ENCODE data around the gene DROSHA. TPM values are rescaled to one million over a fixed set of nuclear protein-coding genes. Genes with fewer than 3 reads are reported as not detected.

Gene DROSHA
- total and polyA plus RNA-seq, 2 of the 8 experiments (the other 6 are each of a cell fraction or from before 2014, with no cell fraction given): 65.9 to 122 TPM

- WGBS, 2 experiments (ENCODE audit: extremely low coverage in 1 of 2, insufficient coverage in 1 of 2, insufficient read length in 1 of 2, insufficient replicate concordance in 2 of 2, low coverage in 1 of 2, low lambda C conversion rate in 2 of 2, missing lambda C conversion rate in 1 of 2): 90% methylated on average over 4 of the region's 4 CpGs; no CpG with 5 or more reads in 1 of the 2 experiments
- no peak overlapping the region for H4K91ac ChIP-seq (replicated peaks; ENCODE audit: insufficient read length, low read length)
- H3K4ac ChIP-seq (replicated peaks; ENCODE audit: insufficient read length, low read depth, low read length): no peak overlapping the region
- no peaks in the 10 kb centered on the region for H3K4me1 ChIP-seq (replicated peaks in 1 of 4; ENCODE audit: control insufficient read depth in 3 of 4, insufficient read depth in 4 of 4, low read length in 3 of 4)
- DNase-seq (ENCODE audit: low read depth in 1 of 2, low spot score in 2 of 2): no peak
- no peak overlapping the region for H2BK12ac ChIP-seq (ENCODE audit: low read depth, low read length)
- no peak overlapping the region for H3K56ac ChIP-seq (replicated peaks; ENCODE audit: insufficient read length, low read depth, low read length)
- H4K8ac ChIP-seq (ENCODE audit: extremely low read depth, insufficient read depth, low read length): no peak overlapping the region
- H2BK5ac ChIP-seq (ENCODE audit: low read depth, low read length): no peak overlapping the region
- CTCF ChIA-PET (ENCODE audit: partially characterized antibody): no interaction called here
- H3K9me3 ChIP-seq (ENCODE audit: insufficient read depth in 2 of 2, low read depth in 1 of 2, low read length in 1 of 2): no peaks in the 10 kb centered on the region
- H3K23me2 ChIP-seq (ENCODE audit: low read depth, low read length): no peaks in the 10 kb centered on the region
- no peaks in the 10 kb centered on the region for H3K79me1 ChIP-seq (ENCODE audit: low read depth, low read length)
- no peaks in the 10 kb centered on the region for H4K20me1 ChIP-seq (replicated peaks in 1 of 2; ENCODE audit: control insufficient read depth in 1 of 2, insufficient read depth in 2 of 2, low read length in 2 of 2)
- no peak overlapping the region for H3K23ac ChIP-seq (ENCODE audit: insufficient read length)
- no peak overlapping the region for H3K4me3 ChIP-seq (ENCODE audit: extremely low read depth in 1 of 4, insufficient read depth in 2 of 4, low read depth in 3 of 4, low read length in 4 of 4)
- no peak overlapping the region for H3K9ac ChIP-seq (replicated peaks in 1 of 4; ENCODE audit: extremely low read depth in 1 of 4, low read depth in 3 of 4, low read length in 3 of 4)
- H3K18ac ChIP-seq (ENCODE audit: extremely low read depth, low read length): no peak overlapping the region
- H2BK15ac ChIP-seq (ENCODE audit: low read length): no peak overlapping the region
- no peak overlapping the region for H3K4me2 ChIP-seq (ENCODE audit: insufficient read depth in 1 of 2, low read depth in 2 of 2, low read length in 2 of 2)
- POLR2A ChIA-PET (ENCODE audit: partially characterized antibody): no interaction called here
- peaks cover 0 to 52% (median 18%) of the 10 kb centered on the region in 4 experiments; a peak in 6 of 8 replicates for H3K36me3 ChIP-seq (ENCODE audit: control insufficient read depth in 2 of 4, insufficient read depth in 4 of 4, low read length in 3 of 4)
- no peak overlapping the region for H3K14ac ChIP-seq (ENCODE audit: insufficient read length)
- H3K79me2 ChIP-seq (ENCODE audit: control insufficient read depth in 1 of 2, insufficient read depth in 2 of 2, low read length in 2 of 2): no peaks in the 10 kb centered on the region
- H3K27me3 ChIP-seq (replicated peaks in 1 of 4; ENCODE audit: control insufficient read depth in 3 of 4, extremely low read depth in 1 of 4, insufficient read depth in 3 of 4, low read length in 3 of 4): no peaks in the 10 kb centered on the region
- H2BK120ac ChIP-seq (replicated peaks; ENCODE audit: low read depth, low read length): no peak overlapping the region
- no peak for FAIRE-seq
- H2BK20ac ChIP-seq (ENCODE audit: low read length): no peak overlapping the region
- H3K27ac ChIP-seq (ENCODE audit: low read depth, low read length): no peak overlapping the region
- no peak overlapping the region for H2AK5ac ChIP-seq (ENCODE audit: low read depth, low read length)
- no peak overlapping the region for H4K5ac ChIP-seq (ENCODE audit: insufficient read length, low read depth, low read length)
- no peak overlapping the region for H2AFZ ChIP-seq (ENCODE audit: low read length)
- TF ChIP-seq CTCF (IDR thresholded peaks at IDR 0.05; ENCODE audit: control extremely low read depth in 1 of 3, insufficient read depth in 1 of 3, low read depth in 1 of 3, low read length in 3 of 3): no peak
These were observed 123.8 kb downstream of the DROSHA start for GRCh38 chr5:31407921-31408693.

Measured in H1 (cell line).